ENCODE results near the gene SCRN1. TPM values are rescaled to one million over a fixed set of nuclear protein-coding genes. Genes with fewer than 3 reads are reported as not detected.

The SCRN1 gene
- total and polyA plus RNA-seq, 2 of the 4 experiments (the other 2 are of a cell fraction): 57.1 to 124 TPM

DNA sequence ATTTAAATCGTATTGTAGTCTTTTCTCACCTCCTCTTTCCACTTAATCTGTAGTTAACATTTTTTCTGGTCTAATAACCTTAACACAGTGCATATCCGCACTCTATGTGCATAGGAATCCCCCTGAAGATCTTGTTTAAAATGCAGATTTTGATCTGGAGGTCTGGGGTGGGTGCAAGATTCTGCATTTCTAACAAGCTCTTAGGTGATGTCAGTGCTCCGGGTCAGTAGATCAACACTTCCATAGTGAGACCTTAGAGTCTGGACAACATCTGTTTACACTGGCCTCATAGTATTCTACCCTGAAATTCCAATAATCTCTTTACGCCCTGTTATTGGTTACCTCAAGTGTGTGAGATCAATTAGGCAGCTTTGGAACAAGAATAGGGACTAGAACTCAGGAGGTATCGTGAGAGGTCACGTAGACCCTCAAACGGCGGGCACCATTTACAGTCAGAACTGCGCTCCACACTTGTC, 38.2 kb upstream of the SCRN1 start:
- Histone ChIP-seq H3K36me3 (ENCODE audit: control insufficient read depth, insufficient read depth, low read length) (peaks cover 2% of the 10 kb centered on the region; the same call in 1 of the 2 replicates), H2BK20ac (ENCODE audit: low read depth, low read length) (peak overlapping the region; percentile 42; the same call in 1 of the 2 replicates), H3K4me2 (ENCODE audit: low read depth, low read length) (peak overlapping the region; percentile 99), H3K23ac (ENCODE audit: low read depth, low read length) (peak overlapping the region; percentile 98), H4K20me1 (ENCODE audit: insufficient read depth, low read length) (peaks cover 24% of the 10 kb centered on the region; the same call in 1 of the 2 replicates), H2BK120ac (ENCODE audit: low read depth, low read length) (peak overlapping the region; percentile 92), H3K9me3 (ENCODE audit: control insufficient read depth, insufficient read depth, low read length) (no peaks in the 10 kb centered on the region), H3K27ac (ENCODE audit: insufficient read depth, low read length) (peak overlapping the region; percentile 63; the same call in 1 of the 2 replicates), H3K14ac (replicated peaks; ENCODE audit: low read depth, low read length) (peak overlapping the region; percentile 94), H2AFZ (replicated peaks; ENCODE audit: low read length, poor library complexity) (peak overlapping the region; percentile 97), H4K91ac (ENCODE audit: insufficient read depth, low read depth, low read length) (peak overlapping the region; percentile 30), H3K4me1 (ENCODE audit: control insufficient read depth, insufficient read depth, low read length) (peaks cover 4% of the 10 kb centered on the region), H2BK15ac (ENCODE audit: low read depth, low read length) (peak overlapping the region; percentile 93; the same call in 2 of the 3 replicates), H2AK9ac (replicated peaks; ENCODE audit: low read depth, low read length, poor library complexity) (peak overlapping the region; percentile 33), H3K4ac (ENCODE audit: low read depth, low read length) (peak overlapping the region; percentile 93), H3K4me3 (ENCODE audit: insufficient read depth, low read depth, low read length) (peak overlapping the region; percentile 81), H2AK5ac (ENCODE audit: low read depth, low read length) (no peak overlapping the region), H4K5ac (ENCODE audit: low read depth, low read length) (peak overlapping the region; percentile 83; the same call in 1 of the 2 replicates), H3K27me3 (ENCODE audit: control insufficient read depth, insufficient read depth, low read length) (no peaks in the 10 kb centered on the region), H3K56ac (ENCODE audit: extremely low read depth, insufficient read depth, low read length) (peak overlapping the region; percentile 82; the same call in 1 of the 2 replicates), H3K79me1 (ENCODE audit: low read depth in 1 of 2, low read length in 2 of 2) (peaks cover 24 to 72% of the 10 kb centered on the region in 2 experiments; a peak in 3 of 4 replicates), H3K9ac (ENCODE audit: low read depth, low read length) (peak overlapping the region; percentile 71; the same call in 1 of the 2 replicates), H3K18ac (ENCODE audit: low read depth, low read length) (peak overlapping the region; percentile 72; the same call in 1 of the 2 replicates), H3K9me1 (ENCODE audit: insufficient read depth, low read length) (peaks cover 11% of the 10 kb centered on the region), H2BK5ac (ENCODE audit: low read depth, low read length, poor library complexity, severe bottlenecking) (peak overlapping the region; percentile 81), H4K8ac (ENCODE audit: low read depth in 2 of 2, low read length in 2 of 2) (peak overlapping the region; percentile 69 to 94)
- WGBS, 2 experiments (ENCODE audit: extremely low coverage in 2 of 2, insufficient read length in 1 of 2): no CpG with 5 or more reads among the region's 9 CpGs
- no TSS peak for BruUV-seq (replicated peaks)
- in situ Hi-C loops (cut with MboI; ENCODE audit: low sequenced_read_pairs): no loop called here
- DNase-seq (no peak), ATAC-seq (ENCODE audit: low read depth) (no peak)
- TF ChIP-seq MAZ (IDR thresholded peaks at IDR 0.05; ENCODE audit: borderline replicate concordance, low read depth, low read length) (no peak), MXI1 (IDR thresholded peaks at IDR 0.05; ENCODE audit: borderline replicate concordance, low read depth, low read length) (no peak), RCOR1 (IDR thresholded peaks at IDR 0.05; ENCODE audit: insufficient replicate concordance, low read length) (no peak), MAFK (IDR thresholded peaks at IDR 0.05; ENCODE audit: low read depth, low read length) (no peak)
- ChIA-PET CTCF (no interaction called here), POLR2A (ENCODE audit: unreplicated experiment) (no interaction called here)
- intact Hi-C loops (cut with micrococcal nuclease): loop anchor here (5.0 kb wide), 2 partner anchors 35 to 80 kb away; no protein-coding TSS in a partner anchor
- dilution Hi-C loops (cut with HindIII; ENCODE audit: low sequenced_read_pairs, unreplicated experiment): no loop called here

Measured in IMR-90 (cell line).